Muscle layer of colon (tissue), 2 donors: ENCODE measurements around the gene DYRK1A.
"Not testable (repeated sequence)": the region's sequence is repeated elsewhere in the genome, so short reads cannot be mapped to it uniquely, and the experiment has no call there.

ENCODE experiments used
- H3K27ac ChIP-seq: one replicate; pipeline ENCODE4 v1.7.0; 2013; ENCODE audit warnings: low read depth, mild to moderate bottlenecking, low read length, moderate library complexity
- H3K27me3 ChIP-seq, 2 donors: one replicate each; pipeline ENCODE4 v1.7.0; 2013; ENCODE audit warnings: low read length in 2 of 2, mild to moderate bottlenecking in 2 of 2; ENCODE audit not compliant: insufficient read depth in 2 of 2, control insufficient read depth in 1 of 2
- H3K36me3 ChIP-seq: one replicate; pipeline ENCODE4 v1.7.0; 2013; ENCODE audit warnings: mild to moderate bottlenecking, low read length; ENCODE audit not compliant: insufficient read depth
- H3K4me1 ChIP-seq: one replicate; pipeline ENCODE4 v1.7.0; 2013; ENCODE audit warnings: mild to moderate bottlenecking, low read length; ENCODE audit not compliant: insufficient read depth
- H3K4me3 ChIP-seq, 2 donors: one replicate each; pipeline ENCODE4 v1.7.0; 2013; ENCODE audit warnings: low read length in 2 of 2, low read depth in 1 of 2, mild to moderate bottlenecking in 1 of 2, moderate library complexity in 1 of 2
- H3K9ac ChIP-seq: one replicate; pipeline ENCODE4 v1.7.0; 2013; ENCODE audit warnings: low read length
- H3K9me3 ChIP-seq: one replicate; pipeline ENCODE4 v1.7.0; 2013; ENCODE audit warnings: mild to moderate bottlenecking, low read length
- donor health status: abdominal sarcoma.
- donor health status: Adenocarcinoma of cecum.

DYRK1A gene

GRCh38 chr21:37505963-37506362, 139.4 kb downstream of the DYRK1A start:
- no peaks in the 10 kb centered on the region for H3K9me3 ChIP-seq
- H3K36me3 ChIP-seq: peaks cover 60% of the 10 kb centered on the region
- no peak overlapping the region for H3K4me3 ChIP-seq
- no peak overlapping the region for H3K27ac ChIP-seq
- H3K4me1 ChIP-seq: no peaks in the 10 kb centered on the region
- no peak overlapping the region for H3K9ac ChIP-seq
- H3K27me3 ChIP-seq: no peaks in the 10 kb centered on the region

DNA sequence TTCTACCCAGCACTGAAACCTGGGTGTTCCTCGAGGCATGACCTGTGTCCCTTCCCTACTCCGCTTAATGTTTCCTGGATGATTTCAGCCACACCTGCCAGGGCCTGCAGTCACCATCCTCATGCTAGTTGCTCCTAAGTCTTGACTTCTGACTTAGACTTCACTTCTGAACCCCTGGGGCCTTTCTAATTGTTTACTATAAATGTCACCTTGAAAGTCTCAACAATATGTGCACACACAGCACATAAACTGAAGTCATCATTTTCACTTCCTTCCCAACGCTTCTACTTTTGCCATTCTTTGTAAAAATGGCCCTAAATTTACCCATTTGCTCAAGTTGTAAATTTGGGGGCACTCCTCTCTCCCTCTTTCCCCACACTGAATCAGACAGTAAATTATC, 141.1 kb downstream of the DYRK1A start:
- peaks cover 75% of the 10 kb centered on the region for H3K36me3 ChIP-seq

DNA sequence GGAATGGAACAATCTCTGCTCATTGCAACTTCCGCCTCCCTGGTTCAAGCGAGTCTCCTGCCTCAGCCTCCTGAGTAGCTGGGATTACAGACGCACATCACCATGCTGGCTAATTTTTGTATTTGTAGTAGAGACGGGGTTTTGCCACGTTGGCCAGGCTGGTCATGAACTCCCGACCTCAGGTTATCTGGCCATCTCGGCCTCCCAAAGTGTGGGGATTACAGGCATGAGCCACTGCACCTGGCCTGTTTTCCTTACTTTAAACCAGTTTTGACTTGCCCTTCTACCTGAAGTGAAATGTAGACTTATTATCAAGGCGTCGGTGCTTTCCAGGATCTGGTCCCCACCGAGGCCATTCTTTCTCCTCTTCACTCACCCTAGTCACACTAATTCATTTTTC, 141.8 kb downstream of the DYRK1A start:
- no peaks in the 10 kb centered on the region for H3K4me1 ChIP-seq
- no peak overlapping the region for H3K4me3 ChIP-seq
- H3K9me3 ChIP-seq: no peaks in the 10 kb centered on the region
- H3K9ac ChIP-seq: no peak overlapping the region
- H3K27me3 ChIP-seq: no peaks in the 10 kb centered on the region
- peaks cover 80% of the 10 kb centered on the region for H3K36me3 ChIP-seq
- H3K27ac ChIP-seq: no peak overlapping the region

More for the DNA sequence above, 141.1 kb downstream of the DYRK1A start:
- no peaks in the 10 kb centered on the region for H3K27me3 ChIP-seq
- H3K9me3 ChIP-seq: no peaks in the 10 kb centered on the region
- H3K4me1 ChIP-seq: no peaks in the 10 kb centered on the region
- H3K9ac ChIP-seq: no peak overlapping the region
- H3K27ac ChIP-seq: no peak overlapping the region
- H3K4me3 ChIP-seq: no peak overlapping the region

DNA sequence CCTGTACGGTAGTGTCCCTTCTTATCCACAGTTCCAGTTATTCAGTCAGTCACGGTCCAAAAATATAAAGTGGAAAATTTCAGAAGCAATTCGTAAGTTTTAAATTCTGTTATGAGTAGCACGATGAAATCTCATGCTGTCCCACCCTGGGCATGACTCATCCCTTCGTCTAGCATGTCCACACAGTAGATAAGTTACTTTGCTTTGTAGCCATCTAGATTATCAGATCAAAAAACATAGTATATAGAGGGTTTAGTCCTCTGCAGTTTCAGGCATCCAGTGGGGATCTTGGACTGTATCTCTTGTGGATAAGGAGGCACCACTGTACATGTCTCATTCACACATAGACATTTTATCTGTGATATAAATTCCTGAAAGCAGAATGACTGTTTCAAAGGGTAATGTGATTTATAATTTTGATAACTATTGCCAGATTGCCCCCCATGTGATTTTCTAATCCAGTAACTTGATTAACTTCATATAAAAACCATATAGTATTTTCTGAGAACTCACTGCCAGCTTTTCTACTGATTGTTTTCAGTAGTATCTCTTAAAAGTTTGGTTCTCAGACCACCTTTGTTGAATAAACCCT, 143.3 kb downstream of the DYRK1A start:
- Histone ChIP-seq H3K27me3 (no peaks in the 10 kb centered on the region), H3K36me3 (peaks cover 91% of the 10 kb centered on the region), H3K27ac (no peak overlapping the region), H3K4me3 (no peak overlapping the region), H3K9ac (no peak overlapping the region), H3K9me3 (no peaks in the 10 kb centered on the region), H3K4me1 (no peaks in the 10 kb centered on the region)

DNA sequence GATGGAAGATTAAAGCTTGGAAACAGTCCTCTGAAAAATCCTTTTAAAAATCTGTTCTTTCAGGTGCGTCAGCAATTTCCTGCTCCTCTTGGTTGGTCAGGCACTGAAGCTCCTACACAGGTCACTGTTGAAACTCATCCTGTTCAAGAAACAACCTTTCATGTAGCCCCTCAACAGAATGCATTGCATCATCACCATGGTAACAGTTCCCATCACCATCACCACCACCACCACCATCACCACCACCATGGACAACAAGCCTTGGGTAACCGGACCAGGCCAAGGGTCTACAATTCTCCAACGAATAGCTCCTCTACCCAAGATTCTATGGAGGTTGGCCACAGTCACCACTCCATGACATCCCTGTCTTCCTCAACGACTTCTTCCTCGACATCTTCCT, 145.3 kb downstream of the DYRK1A start:
- no peak overlapping the region for H3K9ac ChIP-seq
- H3K4me3 ChIP-seq: no peak overlapping the region
- H3K27me3 ChIP-seq: no peaks in the 10 kb centered on the region
- H3K36me3 ChIP-seq: peaks cover 80% of the 10 kb centered on the region
- H3K27ac ChIP-seq: no peak overlapping the region
- H3K9me3 ChIP-seq: no peaks in the 10 kb centered on the region
- H3K4me1 ChIP-seq: no peaks in the 10 kb centered on the region

DNA sequence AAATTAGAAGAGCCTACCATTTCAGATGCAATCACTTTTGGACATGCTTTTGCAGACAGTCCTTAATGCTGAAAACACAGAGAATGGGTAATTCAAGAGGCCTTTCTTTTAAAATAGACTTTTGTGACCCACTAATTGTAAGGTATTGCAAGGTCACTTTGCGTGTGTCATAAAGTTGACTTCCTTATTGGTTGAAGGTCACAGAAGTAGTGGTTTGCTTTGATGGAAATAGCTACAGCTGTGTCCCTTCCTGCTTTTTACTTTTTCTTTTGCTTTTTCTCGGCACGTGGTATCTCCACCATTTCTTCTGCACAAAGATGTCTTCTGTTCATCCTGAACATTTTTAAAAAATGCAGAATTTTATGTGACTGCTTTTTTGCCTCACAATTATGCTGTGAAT, 146.8 kb downstream of the DYRK1A start:
- H3K9me3 ChIP-seq: no peaks in the 10 kb centered on the region
- no peak overlapping the region for H3K27ac ChIP-seq
- no peak overlapping the region for H3K9ac ChIP-seq
- peaks cover 67% of the 10 kb centered on the region for H3K36me3 ChIP-seq
- no peaks in the 10 kb centered on the region for H3K4me1 ChIP-seq
- H3K4me3 ChIP-seq: no peak overlapping the region
- no peaks in the 10 kb centered on the region for H3K27me3 ChIP-seq

DNA sequence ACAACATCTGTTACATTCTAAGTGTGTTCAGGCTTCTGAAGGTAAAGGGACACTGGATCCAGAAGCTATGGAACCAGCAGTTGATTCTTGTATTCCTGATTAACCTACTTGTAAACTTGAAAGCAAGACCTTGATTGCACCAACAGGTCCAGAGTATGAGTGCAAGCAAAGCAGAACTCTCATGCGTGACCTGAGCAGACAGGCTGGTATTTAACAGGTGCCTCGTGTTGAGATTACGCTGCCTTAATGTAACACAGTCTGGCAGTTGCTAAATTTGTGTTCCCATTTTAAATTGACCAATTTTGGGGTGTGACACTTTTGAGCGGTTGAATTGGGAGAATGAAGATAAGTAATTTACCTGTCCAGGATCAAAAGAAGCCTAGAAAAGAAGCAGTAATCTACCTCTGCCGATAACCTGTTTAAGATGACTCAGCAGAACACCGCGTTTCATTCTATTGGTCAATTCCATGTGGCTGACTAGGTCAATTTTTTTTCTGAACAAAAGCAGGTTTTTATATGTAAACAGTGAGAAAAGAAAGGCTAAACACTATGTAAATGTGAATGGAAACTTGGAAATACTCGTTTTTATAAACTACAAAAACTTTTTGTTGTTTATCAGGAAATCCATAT, 147.6 kb downstream of the DYRK1A start:
- H3K4me1 ChIP-seq: no peaks in the 10 kb centered on the region
- no peaks in the 10 kb centered on the region for H3K27me3 ChIP-seq
- no peak overlapping the region for H3K4me3 ChIP-seq
- H3K36me3 ChIP-seq: peaks cover 60% of the 10 kb centered on the region
- H3K9me3 ChIP-seq: no peaks in the 10 kb centered on the region
- no peak overlapping the region for H3K27ac ChIP-seq
- no peak overlapping the region for H3K9ac ChIP-seq

- H3K27me3 ChIP-seq: no peaks in the 10 kb centered on the region
- no peaks in the 10 kb centered on the region for H3K9me3 ChIP-seq
- no peak overlapping the region for H3K9ac ChIP-seq
- H3K27ac ChIP-seq: no peak overlapping the region
- peaks cover 32% of the 10 kb centered on the region for H3K36me3 ChIP-seq
- H3K4me1 ChIP-seq: no peaks in the 10 kb centered on the region
- no peak overlapping the region for H3K4me3 ChIP-seq
Measured at GRCh38 chr21:37516998-37517397, 150.4 kb downstream of the DYRK1A start.

GRCh38 chr21:37520801-37521200, 154.2 kb downstream of the DYRK1A start:
- H3K27ac ChIP-seq: no peak overlapping the region

DNA sequence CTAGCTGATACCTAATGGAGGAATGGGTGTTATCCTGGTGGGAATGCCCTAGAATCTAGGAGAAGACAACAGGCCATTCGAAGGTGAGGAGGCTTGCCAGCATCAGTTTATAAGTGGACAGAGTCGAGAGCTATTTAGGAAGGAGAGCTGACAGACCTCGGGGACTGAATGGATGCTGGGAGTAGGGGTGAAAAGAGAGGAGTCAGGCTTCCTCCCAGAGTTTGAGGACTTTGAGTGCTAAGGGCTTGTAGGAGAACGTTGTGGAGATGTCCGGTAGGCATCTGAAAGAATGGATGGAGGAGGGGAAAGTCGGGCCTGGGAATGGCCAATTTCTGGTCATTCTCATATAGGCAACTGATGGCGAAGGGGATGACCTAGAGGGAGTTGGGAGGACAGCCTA, 155.1 kb downstream of the DYRK1A start:
- Histone ChIP-seq H3K9ac (no peak overlapping the region), H3K4me1 (no peaks in the 10 kb centered on the region), H3K36me3 (peaks cover 5% of the 10 kb centered on the region), H3K4me3 (no peak overlapping the region), H3K27ac (no peak overlapping the region), H3K27me3 (no peaks in the 10 kb centered on the region), H3K9me3 (no peaks in the 10 kb centered on the region)

More at GRCh38 chr21:37520801-37521200, 154.2 kb downstream of the DYRK1A start:
- Histone ChIP-seq H3K4me1 (no peaks in the 10 kb centered on the region), H3K27me3 (no peaks in the 10 kb centered on the region), H3K4me3 (no peak overlapping the region), H3K9ac (no peak overlapping the region), H3K36me3 (peaks cover 10% of the 10 kb centered on the region), H3K9me3 (no peaks in the 10 kb centered on the region)

- Histone ChIP-seq H3K36me3 (no peaks in the 10 kb centered on the region), H3K27me3 (no peaks in the 10 kb centered on the region), H3K4me3 (no peak overlapping the region), H3K9ac (no peak overlapping the region), H3K27ac (no peak overlapping the region), H3K4me1 (no peaks in the 10 kb centered on the region), H3K9me3 (no peaks in the 10 kb centered on the region)
Measured at GRCh38 chr21:37522641-37523295, 156.2 kb downstream of the DYRK1A start.

DNA sequence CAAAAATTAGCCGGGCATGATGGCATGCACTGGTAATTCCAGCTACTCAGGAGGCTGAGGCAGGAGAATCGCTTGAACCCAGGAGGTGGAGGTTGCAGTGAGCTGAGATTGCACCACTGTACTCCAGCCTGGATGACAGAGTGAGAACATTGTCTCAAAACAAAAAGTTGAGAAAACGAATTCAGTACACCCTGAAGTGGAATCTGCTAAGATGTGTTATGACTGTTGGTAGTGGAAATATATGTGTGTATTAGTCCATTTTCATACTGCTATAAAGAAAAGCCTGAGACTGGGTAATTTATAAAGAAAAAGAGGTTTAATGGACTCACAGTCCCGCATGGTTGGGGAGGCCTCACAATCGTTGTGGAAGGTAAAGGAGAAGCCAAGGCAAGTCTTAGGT, 158.4 kb downstream of the DYRK1A start:
- not testable (repeated sequence) for H3K27ac ChIP-seq, H3K9ac ChIP-seq, H3K4me1 ChIP-seq, H3K36me3 ChIP-seq, H3K9me3 ChIP-seq, H3K27me3 ChIP-seq, H3K4me3 ChIP-seq
